HEK293 (cell line): ENCODE data around the gene CDH6.

ENCODE experiments used
- CTCF ChIP-seq: fragments of 450-650 bp; formaldehyde crosslinking; IDR thresholded peaks from 2 replicates; pipeline ENCODE4 v1.5.1; 2016; ENCODE audit warnings: missing biosample characterization, missing genetic modification characterization
- PRDM10 ChIP-seq: fragments of 450-650 bp; formaldehyde crosslinking; IDR thresholded peaks from 2 replicates; pipeline ENCODE4 v1.5.1; 2016; ENCODE audit warnings: missing biosample characterization, missing genetic modification characterization
- PRDM4 ChIP-seq: fragments of 450-650 bp; formaldehyde crosslinking; IDR thresholded peaks from 2 replicates; pipeline ENCODE4 v1.5.1; 2017; ENCODE audit warnings: missing biosample characterization, missing genetic modification characterization
- YY1 ChIP-seq: fragments of 450-650 bp; formaldehyde crosslinking; IDR thresholded peaks from 2 replicates; pipeline ENCODE4 v1.5.1; 2018; ENCODE audit warnings: missing biosample characterization, missing genetic modification characterization
- ZBTB11 ChIP-seq: fragments of 450-650 bp; formaldehyde crosslinking; conservative IDR thresholded peaks from 2 replicates; pipeline ENCODE4 v1.5.1; 2016; ENCODE audit warnings: low read depth, missing biosample characterization, missing genetic modification characterization
- ZNF174 ChIP-seq: fragments of 450-650 bp; formaldehyde crosslinking; IDR thresholded peaks from 2 replicates; pipeline ENCODE4 v1.5.0; 2017; ENCODE audit warnings: missing biosample characterization, mild to moderate bottlenecking, missing genetic modification characterization
- ZNF18 ChIP-seq: fragments of 450-650 bp; formaldehyde crosslinking; IDR thresholded peaks from 2 replicates; pipeline ENCODE4 v1.5.1; 2016; ENCODE audit warnings: missing biosample characterization, missing genetic modification characterization
- ZNF324 ChIP-seq: fragments of 450-650 bp; formaldehyde crosslinking; IDR thresholded peaks from 2 replicates; pipeline ENCODE4 v1.5.1; 2016; ENCODE audit warnings: missing biosample characterization, missing genetic modification characterization
- ZNF488 ChIP-seq: fragments of 450-650 bp; formaldehyde crosslinking; IDR thresholded peaks from 2 replicates; pipeline ENCODE4 v1.5.1; 2016; ENCODE audit warnings: missing biosample characterization, missing genetic modification characterization

GRCh38 chr5:31334061-31334860 lies 140.8 kb downstream of the CDH6 start:
- TF ChIP-seq CTCF: no peak
- no peak for TF ChIP-seq ZBTB11 (tag by site-specific recombination)
- TF ChIP-seq YY1: no peak
- no peak for TF ChIP-seq PRDM10 (tag by site-specific recombination)
- no peak for TF ChIP-seq ZNF174
- no peak for TF ChIP-seq ZNF488 (tag by site-specific recombination)
- TF ChIP-seq ZNF324 (tag by site-specific recombination): no peak
- TF ChIP-seq ZNF18 (tag by site-specific recombination): no peak
- TF ChIP-seq PRDM4 (tag by site-specific recombination): no peak
